Breast epithelium (tissue), 3 donors: ENCODE data around the gene SPG7.

Source experiments
- CTCF ChIP-seq, 3 donors: fragments of 450-650 bp; IDR thresholded peaks; one replicate each; pipeline ENCODE4 v1.5.1; 2016 to 2017; ENCODE audit warnings: antibody characterized with exemption in 3 of 3, mild to moderate bottlenecking in 3 of 3, moderate library complexity in 3 of 3
- POLR2A ChIP-seq: fragments of 450-650 bp; IDR thresholded peaks from one replicate; pipeline ENCODE4 v1.6.1; 2016; ENCODE audit warnings: antibody characterized with exemption, mild to moderate bottlenecking, moderate library complexity
- POLR2AphosphoS5 ChIP-seq, 3 donors: sonication (generic); formaldehyde crosslinking; IDR thresholded peaks; one replicate each; pipeline ENCODE4 v1.6.1; 2017; ENCODE audit warnings: antibody characterized with exemption in 3 of 3

- no peak for TF ChIP-seq CTCF (IDR thresholded peaks at IDR 0.05)
- TF ChIP-seq POLR2AphosphoS5 (IDR thresholded peaks at IDR 0.05) = no peak
- TF ChIP-seq POLR2A = no peak
These were observed 61.5 kb downstream of the SPG7 start for GRCh38 chr16:89569506-89570341.
